Osteoblast (primary cell): ENCODE results near the gene LMTK2. TPM values are rescaled to one million over a fixed set of nuclear protein-coding genes. Genes with fewer than 3 reads are reported as not detected.
A peak's percentile ranks its signal among the peaks of the same experiment; 100 is the strongest.

Experiments used
- DNase-seq: peaks from one replicate; pipeline ENCODE4 v3.0.0; 2011; ENCODE audit warnings: low spot score, mixed read lengths; ENCODE audit not compliant: insufficient read length; ENCODE audit errors: missing footprints
- H2AFZ ChIP-seq: 2 replicates; pipeline ENCODE4 v1.6.0; 2011; ENCODE audit warnings: mild to moderate bottlenecking, low read length
- H3K27ac ChIP-seq: 2 replicates; pipeline ENCODE4 v1.5.1; 2011; ENCODE audit warnings: mild to moderate bottlenecking, low read depth, low read length, moderate library complexity
- H3K27me3 ChIP-seq: 2 replicates; pipeline ENCODE4 v1.6.0; 2012; ENCODE audit warnings: mild to moderate bottlenecking, control low read depth, inconsistent platforms, low read length, moderate library complexity; ENCODE audit not compliant: insufficient read depth
- H3K36me3 ChIP-seq: 2 replicates; pipeline ENCODE4 v1.5.1; 2011; ENCODE audit warnings: mild to moderate bottlenecking, low read length, control low read depth, moderate library complexity; ENCODE audit not compliant: insufficient read depth
- H3K4me1 ChIP-seq: 2 replicates; pipeline ENCODE4 v1.5.1; 2011; ENCODE audit warnings: mild to moderate bottlenecking, low read length, control low read depth, moderate library complexity; ENCODE audit not compliant: insufficient read depth
- H3K4me2 ChIP-seq: 2 replicates; pipeline ENCODE4 v1.6.0; 2011; ENCODE audit warnings: mild to moderate bottlenecking, low read length; ENCODE audit not compliant: insufficient read depth
- H3K4me3 ChIP-seq: fragments of 200-600 bp; sonication (generic); 3 replicates; pipeline ENCODE4 v1.5.1; 2012; ENCODE audit warnings: mild to moderate bottlenecking, low read length, inconsistent platforms; ENCODE audit not compliant: insufficient read depth
- H3K79me2 ChIP-seq: 2 replicates; pipeline ENCODE4 v1.6.0; 2012; ENCODE audit warnings: mild to moderate bottlenecking, low read length, control low read depth, inconsistent platforms; ENCODE audit not compliant: insufficient read depth
- H3K9me3 ChIP-seq: 2 replicates; pipeline ENCODE4 v1.5.1; 2011; ENCODE audit warnings: low read depth, low read length, control low read depth
- H4K20me1 ChIP-seq: 2 replicates; pipeline ENCODE4 v1.6.0; 2012; ENCODE audit warnings: mild to moderate bottlenecking, low read length, control low read depth; ENCODE audit not compliant: insufficient read depth
- CTCF ChIP-seq: IDR thresholded peaks from 2 replicates; pipeline ENCODE4 v1.5.1; 2011; ENCODE audit warnings: mild to moderate bottlenecking, low read depth, low read length, moderate library complexity; ENCODE audit errors: extremely low read depth
- total RNA-seq: library from RNA; depleted of rRNA; stranded (reverse); fragments of >200 nt; gene quantifications from 2 replicates; pipeline ENCODE4 v1.2.3, GENCODE V29; 2012

LMTK2 gene
- total RNA-seq, 1 donor, result 14.1 TPM

DNA sequence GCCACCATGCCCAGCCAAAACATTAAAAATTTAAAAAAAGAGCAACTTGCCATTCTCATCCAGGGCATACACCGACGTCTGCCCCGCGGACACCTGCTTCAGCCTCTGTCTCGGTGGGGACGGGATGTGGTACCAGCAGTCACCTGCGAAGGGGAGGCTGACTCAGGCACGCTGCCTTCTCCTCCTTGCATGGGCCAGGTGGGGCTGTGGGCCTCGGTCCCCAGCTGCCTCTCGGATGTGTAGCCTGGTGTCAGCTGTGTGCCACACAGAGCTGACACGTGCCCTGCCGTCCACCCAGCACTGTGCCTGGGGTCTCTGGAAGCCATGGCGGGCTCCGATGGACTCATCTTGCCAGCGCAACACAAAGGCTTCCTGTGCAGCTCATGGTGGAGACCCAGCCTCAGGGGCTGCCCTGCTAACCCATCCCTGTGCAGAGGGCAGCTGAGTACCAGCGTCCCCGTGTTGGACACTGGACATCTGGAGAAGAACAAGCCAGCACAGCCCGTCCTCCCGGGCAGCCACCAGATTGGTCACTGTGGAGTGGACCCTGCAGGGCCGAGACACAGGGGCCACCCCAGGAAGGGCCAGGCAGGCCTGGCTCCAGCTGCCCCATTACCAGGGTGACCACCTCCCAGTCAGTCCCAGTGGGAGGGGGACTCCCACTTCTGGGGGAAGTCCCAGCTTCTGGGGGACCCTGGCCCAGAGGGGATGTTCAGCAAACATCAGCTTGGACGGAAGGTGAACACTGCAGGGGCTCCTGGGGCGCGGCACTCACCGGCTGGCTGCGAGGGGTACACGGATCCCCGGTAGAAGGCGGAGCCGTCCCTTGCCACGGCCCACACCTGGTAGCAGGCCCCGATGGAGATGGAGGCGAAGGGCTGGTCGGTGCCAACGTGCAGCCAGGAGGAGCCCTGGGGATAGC lies 115.2 kb downstream of the LMTK2 start:
- Histone ChIP-seq H2AFZ (no peak overlapping the region), H3K27me3 (no peaks in the 10 kb centered on the region), H3K79me2 (no peaks in the 10 kb centered on the region), H4K20me1 (no peaks in the 10 kb centered on the region), H3K4me1 (no peaks in the 10 kb centered on the region), H3K4me3 (no peak overlapping the region), H3K4me2 (no peak overlapping the region), H3K9me3 (no peaks in the 10 kb centered on the region), H3K27ac (no peak overlapping the region), H3K36me3 (peaks cover 10% of the 10 kb centered on the region)
- TF ChIP-seq CTCF, result no peak
- DNase-seq, result peak; percentile 68

GRCh38 chr7:98222533-98223195 lies 116.0 kb downstream of the LMTK2 start:
- H2AFZ ChIP-seq, result no peak overlapping the region
- no peaks in the 10 kb centered on the region for H3K4me1 ChIP-seq
- no peak overlapping the region for H3K4me3 ChIP-seq
- peaks cover 10% of the 10 kb centered on the region for H3K36me3 ChIP-seq
- H3K27ac ChIP-seq, result no peak overlapping the region
- no peaks in the 10 kb centered on the region for H4K20me1 ChIP-seq
- peak; percentile 61 for DNase-seq
- H3K27me3 ChIP-seq, result no peaks in the 10 kb centered on the region
- no peaks in the 10 kb centered on the region for H3K79me2 ChIP-seq
- H3K4me2 ChIP-seq, result no peak overlapping the region
- H3K9me3 ChIP-seq, result no peaks in the 10 kb centered on the region
- no peak for TF ChIP-seq CTCF

DNA sequence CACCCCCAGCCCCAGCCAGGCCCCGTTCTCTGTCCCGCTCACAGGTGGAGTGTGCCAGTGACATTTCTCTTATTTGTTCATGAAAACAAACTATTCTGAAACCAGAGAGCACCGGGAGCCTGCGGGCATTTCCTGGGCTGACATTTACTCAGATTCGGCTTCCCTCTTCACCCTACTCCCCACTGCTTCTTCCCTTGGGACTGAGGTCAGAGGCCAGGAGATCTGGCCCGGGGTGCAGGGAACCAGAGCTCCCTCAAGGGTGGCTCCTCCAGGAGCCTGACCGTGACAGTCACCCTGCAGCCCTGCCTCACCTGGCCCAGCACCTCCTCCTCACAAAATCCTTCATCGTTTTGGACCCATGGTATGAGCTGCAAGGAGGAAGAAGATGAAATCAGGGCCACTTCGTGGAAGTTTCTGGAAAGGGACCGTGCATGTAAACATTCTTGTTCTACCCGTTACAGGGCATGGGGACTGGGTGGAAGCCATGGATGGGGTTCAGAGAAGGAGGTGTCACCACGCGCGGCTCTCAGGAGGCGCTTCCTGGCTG lies 116.8 kb downstream of the LMTK2 start:
- Histone ChIP-seq H3K27me3 (no peaks in the 10 kb centered on the region), H3K27ac (no peak overlapping the region), H3K79me2 (no peaks in the 10 kb centered on the region), H4K20me1 (no peaks in the 10 kb centered on the region), H2AFZ (no peak overlapping the region), H3K4me2 (no peak overlapping the region), H3K4me3 (no peak overlapping the region), H3K36me3 (peaks cover 13% of the 10 kb centered on the region), H3K4me1 (no peaks in the 10 kb centered on the region), H3K9me3 (no peaks in the 10 kb centered on the region)
- DNase-seq, result peak; percentile 87
- no peak for TF ChIP-seq CTCF
